T1000 (cell line): ENCODE measurements around the gene TMEM141.
"Not testable (repeated sequence)": the region's sequence is repeated elsewhere in the genome, so short reads cannot be mapped to it uniquely, and the experiment has no call there.

Experiments used
- DNase-seq: peaks from one replicate; lab custom pipeline; 2025; ENCODE audit warnings: mixed read lengths; lab: John Stamatoyannopoulos, UW

TMEM141 gene

DNA sequence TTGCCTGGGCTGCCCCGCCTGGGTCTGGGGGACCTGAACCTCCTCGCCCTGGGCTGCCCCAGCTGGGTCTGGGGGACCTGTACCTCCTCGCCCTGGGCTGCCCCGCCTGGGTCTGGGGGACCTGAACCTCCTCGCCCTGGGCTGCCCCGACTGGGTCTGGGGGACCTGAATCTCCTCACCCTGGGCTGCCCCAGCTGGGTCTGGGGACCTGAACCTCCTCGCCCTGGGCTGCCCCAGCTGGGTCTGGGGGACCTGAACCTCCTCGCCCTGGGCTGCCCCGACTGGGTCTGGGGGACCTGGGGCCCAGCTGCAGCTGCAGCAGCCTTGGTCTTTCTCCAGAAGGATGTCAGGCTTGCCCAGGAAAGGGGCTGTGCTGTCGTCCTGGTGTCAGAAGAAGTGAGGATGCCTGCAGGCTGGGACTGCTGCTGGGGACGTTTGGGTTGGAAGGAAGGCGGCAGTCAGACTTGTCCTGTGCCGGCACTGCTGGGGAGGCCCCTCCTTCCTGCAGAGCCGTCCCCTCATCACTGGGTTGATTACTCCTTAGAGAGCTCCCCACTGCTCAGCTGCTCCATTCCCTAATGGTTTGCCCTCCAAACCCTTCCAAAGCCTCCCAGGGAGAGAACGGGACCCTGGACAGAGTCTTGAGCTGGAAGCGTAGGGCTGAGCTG lies 42.4 kb downstream of the TMEM141 start:
- not testable (repeated sequence) for DNase-seq

- no peak for DNase-seq
Measured at GRCh38 chr9:136835162-136835931, 44.2 kb downstream of the TMEM141 start.

GRCh38 chr9:136835932-136836904 lies 45.1 kb downstream of the TMEM141 start:
- no peak for DNase-seq

GRCh38 chr9:136837146-136837855 lies 46.2 kb downstream of the TMEM141 start:
- DNase-seq = no peak

DNA sequence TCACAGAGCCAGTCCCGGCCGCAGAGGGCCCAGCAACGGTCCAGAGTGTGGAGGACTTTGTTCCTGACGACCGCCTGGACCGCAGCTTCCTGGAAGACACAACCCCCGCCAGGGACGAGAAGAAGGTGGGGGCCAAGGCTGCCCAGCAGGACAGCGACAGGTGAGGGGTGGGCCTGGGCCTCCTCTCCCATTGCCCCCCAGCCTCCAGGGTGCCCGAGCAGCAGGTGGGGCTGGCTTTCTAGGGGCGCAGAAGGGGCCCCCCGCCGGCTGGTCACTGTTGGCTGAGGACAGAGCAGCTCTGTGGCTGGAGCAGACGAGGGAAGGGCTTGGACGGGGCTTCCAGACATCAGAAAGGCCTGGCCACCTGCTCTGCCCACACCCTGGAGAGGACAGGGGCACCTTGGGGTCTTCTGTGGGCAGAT lies 46.7 kb downstream of the TMEM141 start:
- not testable (repeated sequence) for DNase-seq

GRCh38 chr9:136838314-136839228 lies 47.4 kb downstream of the TMEM141 start:
- DNase-seq = no peak

- no peak for DNase-seq
Measured at GRCh38 chr9:136839229-136840139, 48.3 kb downstream of the TMEM141 start.

DNA sequence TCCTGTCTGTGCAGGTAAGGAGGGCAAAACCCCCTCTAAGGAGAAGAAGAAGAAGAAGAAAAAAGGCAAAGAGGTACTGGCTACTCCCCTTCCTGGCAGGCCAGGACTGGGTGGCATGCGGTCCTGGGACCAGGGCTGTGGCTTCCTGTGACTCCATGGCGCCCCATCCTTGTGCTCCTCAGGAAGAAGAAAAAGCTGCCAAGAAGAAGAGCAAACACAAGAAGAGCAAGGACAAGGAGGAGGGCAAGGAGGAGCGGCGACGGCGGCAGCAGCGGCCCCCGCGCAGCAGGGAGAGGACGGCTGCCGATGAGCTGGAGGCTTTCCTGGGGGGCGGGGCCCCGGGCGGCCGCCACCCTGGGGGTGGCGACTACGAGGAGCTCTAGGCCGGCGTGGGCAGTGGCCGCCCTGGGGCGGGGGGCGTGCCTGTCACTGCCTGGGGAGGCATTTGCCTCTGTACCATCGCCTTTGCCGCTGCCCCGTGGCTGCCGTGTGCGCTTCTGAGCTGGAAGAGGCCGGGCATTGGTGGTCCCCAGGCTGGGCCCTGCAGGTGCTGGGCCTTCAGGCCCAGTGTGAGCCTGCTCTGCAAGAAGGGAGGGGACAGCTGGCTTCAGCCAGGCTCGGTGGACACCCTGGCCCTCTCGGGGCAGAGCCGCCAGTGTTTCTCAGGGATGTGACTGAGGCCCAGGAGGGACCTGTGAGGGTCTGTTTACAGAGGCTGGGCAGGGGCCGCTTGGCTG lies 49.2 kb downstream of the TMEM141 start:
- peak; percentile 41 for DNase-seq

DNA sequence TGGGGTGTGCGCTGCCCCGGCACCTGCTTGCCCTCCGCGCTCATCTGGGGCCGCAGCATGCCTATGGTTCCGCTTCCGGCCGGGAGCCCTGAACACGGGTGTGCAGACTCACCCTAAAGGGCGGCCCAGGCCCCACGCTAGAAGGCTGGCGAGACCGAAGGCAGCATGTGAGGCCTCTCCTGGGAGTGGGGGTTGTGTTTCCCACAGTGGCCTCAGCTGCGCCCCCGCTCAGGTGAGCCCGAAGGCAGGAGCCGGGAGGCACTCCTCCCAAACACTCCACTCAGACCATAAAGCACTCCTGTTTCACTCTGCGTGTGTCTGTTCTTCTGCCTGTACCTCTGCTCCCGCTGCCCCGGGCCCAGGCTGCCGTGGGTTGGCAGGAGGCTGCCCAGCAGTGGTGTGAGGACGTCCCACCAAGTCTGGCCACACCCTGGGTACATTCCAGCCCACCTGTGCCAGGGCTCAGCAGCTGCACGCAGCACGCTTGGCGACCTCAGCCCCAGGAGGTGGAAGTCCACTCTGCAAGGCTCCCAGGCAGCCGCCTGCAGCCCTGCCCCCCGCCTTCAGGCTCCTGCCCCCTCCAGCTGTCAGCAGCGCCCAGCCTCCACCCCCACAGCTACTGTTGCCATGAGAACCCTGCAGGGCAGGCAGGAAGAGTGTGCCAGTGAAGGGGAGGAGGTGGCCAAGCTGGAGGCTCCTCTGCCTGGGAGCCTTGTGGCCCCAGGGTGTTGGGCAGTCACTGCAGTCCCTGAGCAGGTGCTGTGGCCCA lies 49.9 kb downstream of the TMEM141 start:
- no peak for DNase-seq

DNA sequence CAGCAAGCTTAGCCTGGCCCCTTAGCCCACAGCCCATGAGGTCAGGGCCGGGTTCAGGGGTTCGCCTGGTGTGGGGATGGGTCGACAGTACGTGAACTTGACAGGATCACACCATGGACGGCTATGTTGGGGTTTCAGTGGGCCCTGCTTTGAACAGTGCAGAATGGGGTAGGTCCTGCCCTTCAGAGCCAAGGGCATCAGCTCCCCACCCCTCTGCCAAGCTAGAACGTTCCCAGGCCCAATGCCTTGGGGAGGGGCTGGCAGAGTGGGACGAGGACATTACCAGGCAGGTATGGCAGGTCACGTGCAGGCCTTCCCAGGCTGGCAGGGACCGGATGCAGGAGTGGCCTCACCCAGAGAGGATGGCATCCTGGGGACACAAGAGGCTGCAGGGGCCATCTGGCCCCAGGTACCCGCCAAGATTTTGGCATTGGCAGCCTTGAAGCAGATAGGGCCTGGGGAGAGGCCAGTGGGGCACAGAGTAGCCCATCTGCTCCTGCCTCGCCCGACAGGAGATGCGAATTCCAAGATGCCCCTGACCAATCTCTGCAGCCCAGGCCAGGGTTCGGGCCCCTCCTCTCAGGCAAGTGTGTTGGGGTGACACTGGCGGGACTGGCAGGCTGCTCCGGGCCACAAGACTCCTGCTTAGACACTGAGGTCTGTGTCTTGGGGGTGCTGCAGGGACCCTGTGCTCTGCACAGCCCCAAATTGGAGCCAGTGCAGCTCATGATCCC lies 50.7 kb downstream of the TMEM141 start:
- DNase-seq = not testable (repeated sequence)

DNA sequence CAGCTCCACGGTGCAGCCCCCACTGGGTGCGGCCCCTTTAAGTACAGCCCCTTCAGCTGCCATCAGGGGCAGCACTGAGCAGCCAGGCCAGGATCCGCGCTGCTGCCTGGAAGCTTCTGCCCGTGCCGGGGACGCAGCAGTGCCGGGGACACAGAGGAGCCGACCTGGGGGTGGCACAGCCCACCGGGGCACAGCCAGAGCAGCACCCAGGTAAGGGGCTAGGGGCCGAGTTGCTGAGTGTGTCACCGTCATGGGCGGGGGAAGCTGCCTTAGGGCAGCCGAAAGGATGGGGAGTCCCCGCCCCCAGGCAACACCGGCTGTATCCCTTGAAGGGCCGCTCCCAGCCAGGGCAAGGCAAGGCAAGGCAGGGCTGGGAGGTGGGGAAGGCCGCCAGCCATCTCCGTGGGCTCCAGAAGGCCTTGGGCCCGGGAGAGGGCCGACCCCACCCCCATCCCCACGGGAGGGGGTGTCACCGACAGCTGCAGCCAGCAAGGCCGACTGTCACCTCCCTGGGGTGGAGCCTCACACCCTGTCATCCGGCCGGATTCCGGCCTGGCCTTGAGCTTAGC lies 51.3 kb downstream of the TMEM141 start, which contains the start of gene AJM1:
Gene AJM1, plus strand, starts transcription at position 99 of the 569 bp plus-strand sequence. CDS start 1,937 bp downstream, outside the sequence.
- peak; percentile 63 for DNase-seq
